ENCODE results near the gene DRG1.

Gene DRG1

DNA sequence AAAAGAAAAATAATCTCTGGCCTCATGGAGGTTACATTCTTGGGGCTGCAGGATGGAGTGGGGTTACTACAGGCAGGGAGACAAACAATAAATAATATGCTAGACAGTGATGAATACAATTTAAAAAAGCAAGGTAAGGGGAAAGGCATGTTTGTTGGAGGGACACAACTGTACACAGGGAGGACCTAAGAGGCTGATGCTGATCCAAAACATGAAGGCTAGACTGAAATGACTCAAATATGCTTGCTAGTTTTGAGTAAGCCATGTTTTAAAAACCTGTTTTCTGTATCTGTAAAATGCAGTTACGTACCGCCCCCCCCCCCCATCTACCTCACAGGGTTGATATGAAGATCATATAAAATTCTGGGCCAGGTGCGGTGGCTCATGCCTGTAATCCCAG is 46.2 kb downstream of the DRG1 start:
- no peaks in the 10 kb centered on the region for H3K27me3 ChIP-seq (ENCODE audit: control insufficient read depth, insufficient read depth, low read length)
- H3K4me1 ChIP-seq (ENCODE audit: control insufficient read depth, insufficient read depth, low read length) = no peaks in the 10 kb centered on the region
- no peak overlapping the region for H3K4me3 ChIP-seq (ENCODE audit: low read length)
- H3K4me2 ChIP-seq (ENCODE audit: low read length) = no peak overlapping the region
- no peak overlapping the region for H3K9ac ChIP-seq (ENCODE audit: low read depth, low read length)
- peaks cover 70% of the 10 kb centered on the region for H3K36me3 ChIP-seq (ENCODE audit: insufficient read depth, low read length)
- H3K9me3 ChIP-seq (replicated peaks; ENCODE audit: low read length) = no peaks in the 10 kb centered on the region

DNA sequence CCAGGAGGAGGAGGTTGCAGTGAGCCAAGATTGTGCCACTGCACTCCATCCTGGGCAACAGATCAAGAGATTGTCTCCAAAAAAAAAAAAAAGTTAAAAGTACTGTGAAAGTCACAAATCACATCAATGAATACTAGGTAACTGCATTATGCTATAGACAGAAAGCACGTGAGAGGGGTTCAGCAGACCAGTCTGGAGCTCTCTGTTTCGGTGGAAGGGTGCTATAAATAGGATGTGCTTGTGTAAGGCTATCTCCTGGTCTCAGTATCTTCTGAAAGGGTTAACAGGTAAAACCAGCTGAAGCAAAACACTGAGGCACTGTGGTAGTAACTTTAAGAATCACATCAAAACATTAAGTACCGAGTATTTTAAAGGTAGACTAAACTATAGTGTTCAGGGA is 46.8 kb downstream of the DRG1 start:
- Histone ChIP-seq H3K4me1 (ENCODE audit: control insufficient read depth, insufficient read depth, low read length) (no peaks in the 10 kb centered on the region), H3K4me3 (ENCODE audit: low read length) (no peak overlapping the region), H3K9ac (ENCODE audit: low read depth, low read length) (no peak overlapping the region), H3K36me3 (ENCODE audit: insufficient read depth, low read length) (peaks cover 68% of the 10 kb centered on the region), H3K27me3 (ENCODE audit: control insufficient read depth, insufficient read depth, low read length) (no peaks in the 10 kb centered on the region), H3K9me3 (replicated peaks; ENCODE audit: low read length) (no peaks in the 10 kb centered on the region), H3K4me2 (ENCODE audit: low read length) (no peak overlapping the region)

DNA sequence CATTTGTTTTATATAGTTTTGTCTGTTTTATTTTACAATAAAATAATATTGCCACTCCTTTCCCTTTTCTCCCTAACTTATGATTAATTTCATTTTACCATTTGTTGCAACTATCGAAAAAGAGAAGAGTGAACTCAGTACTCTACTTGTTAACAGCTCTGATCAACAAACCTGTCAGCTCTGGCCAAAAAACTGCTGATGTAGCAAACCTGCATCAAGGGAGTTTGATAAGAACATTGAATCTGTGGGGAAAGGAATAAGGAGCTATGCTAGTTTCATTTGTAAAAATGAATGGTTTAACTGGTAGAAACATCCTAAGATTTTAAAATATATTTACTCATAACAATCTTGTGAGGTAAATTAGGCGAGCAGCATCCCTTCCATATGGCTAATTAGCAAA is 47.4 kb downstream of the DRG1 start:
- Histone ChIP-seq H3K36me3 (ENCODE audit: insufficient read depth, low read length) (peaks cover 65% of the 10 kb centered on the region), H3K4me1 (ENCODE audit: control insufficient read depth, insufficient read depth, low read length) (no peaks in the 10 kb centered on the region), H3K9ac (ENCODE audit: low read depth, low read length) (no peak overlapping the region), H3K9me3 (replicated peaks; ENCODE audit: low read length) (no peaks in the 10 kb centered on the region), H3K27me3 (ENCODE audit: control insufficient read depth, insufficient read depth, low read length) (no peaks in the 10 kb centered on the region), H3K4me3 (ENCODE audit: low read length) (no peak overlapping the region), H3K4me2 (ENCODE audit: low read length) (no peak overlapping the region)

DNA sequence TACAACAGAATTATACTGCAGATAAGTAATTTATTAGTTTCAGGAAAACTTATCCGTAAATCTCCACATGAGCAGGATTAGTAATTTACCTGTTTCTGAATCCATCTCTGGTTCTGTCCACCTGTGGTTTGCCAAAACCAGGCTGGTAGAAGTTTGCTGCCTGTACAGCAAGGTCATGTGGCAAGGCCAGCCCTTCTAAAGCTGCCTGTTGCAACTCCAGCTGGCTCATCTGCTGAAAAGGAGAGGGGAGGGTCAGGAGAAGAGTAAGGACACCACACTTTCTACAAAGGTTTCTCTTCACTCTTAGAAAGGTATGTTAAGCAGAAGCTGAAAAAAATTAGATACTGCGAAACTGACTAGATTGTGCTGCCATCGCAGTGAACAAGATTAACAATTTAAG is 47.9 kb downstream of the DRG1 start:
- H3K27me3 ChIP-seq (ENCODE audit: control insufficient read depth, insufficient read depth, low read length) = no peaks in the 10 kb centered on the region
- peaks cover 5% of the 10 kb centered on the region for H3K4me1 ChIP-seq (ENCODE audit: control insufficient read depth, insufficient read depth, low read length)
- no peak overlapping the region for H3K4me2 ChIP-seq (ENCODE audit: low read length)
- H3K36me3 ChIP-seq (ENCODE audit: insufficient read depth, low read length) = peaks cover 59% of the 10 kb centered on the region
- no peak overlapping the region for H3K9ac ChIP-seq (ENCODE audit: low read depth, low read length)
- H3K9me3 ChIP-seq (replicated peaks; ENCODE audit: low read length) = no peaks in the 10 kb centered on the region
- no peak overlapping the region for H3K4me3 ChIP-seq (ENCODE audit: low read length)

DNA sequence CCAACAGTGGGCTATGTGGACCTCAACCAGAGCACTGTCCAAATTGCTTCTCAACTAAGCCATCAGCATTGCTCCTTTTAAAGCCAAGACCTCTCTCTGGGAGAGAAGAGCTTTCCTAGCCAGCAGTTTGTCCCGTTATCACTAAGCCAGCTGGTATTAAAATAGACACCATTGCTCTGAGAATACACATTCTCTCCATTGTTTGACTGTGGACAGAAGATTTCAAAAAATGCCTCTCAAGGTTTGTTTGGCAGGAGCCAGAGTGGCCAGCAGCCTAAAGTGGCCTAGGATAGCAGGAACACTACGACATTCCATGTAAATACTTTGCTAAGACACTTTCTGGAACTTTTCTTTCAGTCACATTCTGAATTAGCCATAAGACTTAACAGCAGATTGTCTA is 49.0 kb downstream of the DRG1 start:
- no peak overlapping the region for H3K4me2 ChIP-seq (ENCODE audit: low read length)
- peaks cover 51% of the 10 kb centered on the region for H3K36me3 ChIP-seq (ENCODE audit: insufficient read depth, low read length)
- H3K9ac ChIP-seq (ENCODE audit: low read depth, low read length) = no peak overlapping the region
- H3K4me1 ChIP-seq (ENCODE audit: control insufficient read depth, insufficient read depth, low read length) = peaks cover 6% of the 10 kb centered on the region
- H3K4me3 ChIP-seq (ENCODE audit: low read length) = no peak overlapping the region
- no peaks in the 10 kb centered on the region for H3K27me3 ChIP-seq (ENCODE audit: control insufficient read depth, insufficient read depth, low read length)
- no peaks in the 10 kb centered on the region for H3K9me3 ChIP-seq (replicated peaks; ENCODE audit: low read length)

DNA sequence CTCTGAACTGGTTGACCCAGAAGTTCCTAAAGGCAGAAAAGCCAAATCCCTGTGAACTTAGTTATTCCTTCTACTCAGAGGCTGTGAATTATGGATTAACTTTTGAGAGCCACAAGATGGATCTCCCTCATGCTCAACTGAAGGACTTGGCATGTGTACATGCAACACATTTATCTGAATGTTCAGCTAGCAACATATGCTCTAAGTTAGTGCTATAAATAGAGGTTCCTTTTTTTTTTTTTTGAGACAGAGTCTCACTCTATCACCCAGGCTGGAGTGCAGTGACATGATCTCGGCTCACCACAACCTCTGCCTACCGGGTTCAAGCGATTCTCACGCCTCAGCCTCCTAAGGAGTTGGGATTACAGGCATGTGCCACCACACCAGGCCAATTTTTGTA is 50.1 kb downstream of the DRG1 start:
- no peak overlapping the region for H3K4me3 ChIP-seq (ENCODE audit: low read length)
- no peaks in the 10 kb centered on the region for H3K27me3 ChIP-seq (ENCODE audit: control insufficient read depth, insufficient read depth, low read length)
- H3K4me2 ChIP-seq (ENCODE audit: low read length) = no peak overlapping the region
- no peak overlapping the region for H3K9ac ChIP-seq (ENCODE audit: low read depth, low read length)
- no peaks in the 10 kb centered on the region for H3K9me3 ChIP-seq (replicated peaks; ENCODE audit: low read length)
- H3K4me1 ChIP-seq (ENCODE audit: control insufficient read depth, insufficient read depth, low read length) = peaks cover 6% of the 10 kb centered on the region
- peaks cover 51% of the 10 kb centered on the region for H3K36me3 ChIP-seq (ENCODE audit: insufficient read depth, low read length)

DNA sequence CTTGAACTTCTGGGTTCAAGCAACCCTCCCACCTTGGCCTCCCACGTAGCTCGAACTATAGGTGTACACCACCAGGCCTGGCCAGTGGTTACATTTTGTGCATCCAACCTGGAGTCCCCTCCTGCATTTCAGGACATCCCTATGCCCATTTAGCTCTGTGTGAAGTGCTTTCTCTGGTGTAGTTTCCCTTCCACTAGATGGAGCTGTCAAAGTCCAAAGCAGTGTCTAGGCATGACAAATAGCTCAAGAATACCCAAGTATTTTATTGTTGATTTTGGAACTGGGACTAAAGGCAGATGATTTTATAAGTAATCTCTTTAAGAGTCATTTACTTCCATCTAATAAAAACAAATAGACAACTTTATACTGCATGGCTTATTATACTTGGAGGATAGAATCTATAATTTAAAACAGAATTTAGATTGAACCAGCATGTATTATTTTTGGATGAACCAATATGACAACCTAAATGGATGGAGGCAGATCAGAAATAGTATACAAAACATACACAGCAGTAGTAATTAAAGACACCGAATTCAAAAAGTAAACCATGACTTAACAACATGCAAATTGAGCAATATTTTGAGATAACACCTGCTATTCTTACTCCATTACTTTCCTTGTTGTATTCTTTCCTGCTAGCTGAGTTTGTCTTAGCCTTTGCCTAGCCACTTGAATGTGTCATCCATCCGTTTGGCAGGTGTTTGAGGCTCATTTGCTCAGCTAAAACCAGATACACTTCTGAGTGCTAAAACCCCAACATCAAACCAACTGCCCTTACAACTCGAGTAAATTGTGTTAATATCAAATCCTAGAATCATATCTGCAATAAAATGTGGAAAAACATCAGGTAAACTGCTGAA is 52.5 kb downstream of the DRG1 start:
- Histone ChIP-seq H3K4me1 (ENCODE audit: control insufficient read depth, insufficient read depth, low read length) (peaks cover 6% of the 10 kb centered on the region), H3K4me2 (ENCODE audit: low read length) (no peak overlapping the region), H3K27me3 (ENCODE audit: control insufficient read depth, insufficient read depth, low read length) (no peaks in the 10 kb centered on the region), H3K9ac (ENCODE audit: low read depth, low read length) (no peak overlapping the region), H3K4me3 (ENCODE audit: low read length) (no peak overlapping the region), H3K36me3 (ENCODE audit: insufficient read depth, low read length) (peaks cover 39% of the 10 kb centered on the region), H3K9me3 (replicated peaks; ENCODE audit: low read length) (no peaks in the 10 kb centered on the region)

DNA sequence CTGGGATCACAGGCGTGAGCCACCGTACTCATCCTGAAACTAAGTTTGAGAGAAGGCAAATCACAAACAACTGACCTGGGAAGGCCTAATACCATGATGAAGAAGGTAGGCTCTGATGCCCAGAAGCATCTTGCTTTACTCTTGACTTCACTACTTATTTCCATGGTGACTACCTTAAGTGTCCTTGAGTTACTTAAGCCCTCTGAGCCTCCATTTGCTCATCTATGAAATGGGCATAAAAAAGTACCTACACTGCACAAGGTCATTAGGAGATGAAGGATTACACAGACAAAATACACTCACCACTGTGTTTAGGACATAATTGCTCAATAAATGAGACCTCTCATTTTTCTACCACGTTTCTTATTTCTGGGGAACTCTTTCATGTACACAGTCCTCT is 62.3 kb downstream of the DRG1 start:
- H3K4me2 ChIP-seq (ENCODE audit: low read length) = no peak overlapping the region
- peaks cover 62% of the 10 kb centered on the region for H3K36me3 ChIP-seq (ENCODE audit: insufficient read depth, low read length)
- no peaks in the 10 kb centered on the region for H3K9me3 ChIP-seq (replicated peaks; ENCODE audit: low read length)
- H3K4me3 ChIP-seq (ENCODE audit: low read length) = no peak overlapping the region
- no peak overlapping the region for H3K9ac ChIP-seq (ENCODE audit: low read depth, low read length)
- no peaks in the 10 kb centered on the region for H3K4me1 ChIP-seq (ENCODE audit: control insufficient read depth, insufficient read depth, low read length)
- no peaks in the 10 kb centered on the region for H3K27me3 ChIP-seq (ENCODE audit: control insufficient read depth, insufficient read depth, low read length)

DNA sequence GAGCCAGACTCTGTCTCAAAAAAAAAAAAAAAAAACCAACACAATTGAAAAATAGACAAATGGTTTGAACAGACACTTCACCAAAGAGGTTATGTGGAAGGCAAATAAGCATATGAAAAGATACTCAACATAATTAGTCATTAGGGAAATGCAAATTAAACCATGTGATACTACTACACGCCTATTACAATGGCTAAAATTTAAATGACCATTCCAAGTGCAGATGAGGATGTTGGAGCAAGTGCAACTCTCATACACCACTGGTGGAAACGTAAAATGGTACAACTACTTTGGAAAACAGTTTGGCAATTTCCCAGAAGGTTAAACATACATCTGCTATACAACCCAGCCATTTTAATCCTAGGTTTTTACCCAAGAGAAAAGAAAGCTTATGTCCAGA is 65.9 kb downstream of the DRG1 start:
- H3K9ac ChIP-seq (ENCODE audit: low read depth, low read length) = no peak overlapping the region
- peaks cover 61% of the 10 kb centered on the region for H3K36me3 ChIP-seq (ENCODE audit: insufficient read depth, low read length)
- no peak overlapping the region for H3K4me3 ChIP-seq (ENCODE audit: low read length)
- H3K4me1 ChIP-seq (ENCODE audit: control insufficient read depth, insufficient read depth, low read length) = no peaks in the 10 kb centered on the region
- no peaks in the 10 kb centered on the region for H3K27me3 ChIP-seq (ENCODE audit: control insufficient read depth, insufficient read depth, low read length)
- H3K9me3 ChIP-seq (replicated peaks; ENCODE audit: low read length) = no peaks in the 10 kb centered on the region
- no peak overlapping the region for H3K4me2 ChIP-seq (ENCODE audit: low read length)

DNA sequence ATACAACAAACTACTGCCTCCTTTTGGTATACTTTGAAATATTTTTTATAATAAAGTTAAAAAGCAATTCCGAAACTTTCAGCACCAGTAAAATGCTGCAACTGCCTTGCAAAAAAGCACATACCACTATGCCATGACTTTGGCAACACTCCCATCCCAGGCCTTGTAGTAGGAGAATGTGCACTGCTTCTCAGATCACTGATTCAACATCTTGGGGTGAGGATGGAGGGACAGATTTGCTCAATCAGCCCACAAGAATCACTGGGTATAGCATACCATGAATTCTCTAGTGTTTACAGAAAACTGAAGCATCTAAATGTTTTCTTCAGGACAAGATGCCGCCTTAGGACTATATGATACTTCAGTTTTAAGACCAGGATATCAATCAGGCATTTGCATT is 75.3 kb downstream of the DRG1 start:
- Histone ChIP-seq H3K4me3 (ENCODE audit: low read length) (no peak overlapping the region), H3K4me1 (ENCODE audit: control insufficient read depth, insufficient read depth, low read length) (no peaks in the 10 kb centered on the region), H3K36me3 (ENCODE audit: insufficient read depth, low read length) (peaks cover 24% of the 10 kb centered on the region), H3K9ac (ENCODE audit: low read depth, low read length) (no peak overlapping the region), H3K9me3 (replicated peaks; ENCODE audit: low read length) (no peaks in the 10 kb centered on the region), H3K27me3 (ENCODE audit: control insufficient read depth, insufficient read depth, low read length) (no peaks in the 10 kb centered on the region), H3K4me2 (ENCODE audit: low read length) (no peak overlapping the region)

DNA sequence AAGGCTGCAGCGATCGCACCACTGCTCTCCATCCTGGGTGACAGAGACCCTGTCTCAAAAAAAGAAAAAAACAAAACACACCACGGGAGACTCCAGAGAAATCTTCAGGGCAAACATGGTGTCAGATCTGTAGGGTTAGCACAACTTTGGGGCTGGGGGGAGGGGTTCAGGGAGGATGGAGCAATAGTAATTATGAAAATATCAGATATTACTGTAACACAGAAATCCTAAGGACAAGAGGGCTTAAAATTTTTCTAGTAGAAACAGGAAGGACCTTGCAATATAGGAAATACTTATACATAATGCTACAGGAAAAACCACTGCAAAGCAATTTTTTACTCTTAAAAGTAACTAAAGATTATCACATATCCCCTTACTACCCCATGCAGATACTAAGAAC is 76.4 kb downstream of the DRG1 start:
- Histone ChIP-seq H3K9me3 (replicated peaks; ENCODE audit: low read length) (no peaks in the 10 kb centered on the region), H3K4me2 (ENCODE audit: low read length) (no peak overlapping the region), H3K27me3 (ENCODE audit: control insufficient read depth, insufficient read depth, low read length) (no peaks in the 10 kb centered on the region), H3K36me3 (ENCODE audit: insufficient read depth, low read length) (peaks cover 32% of the 10 kb centered on the region), H3K4me1 (ENCODE audit: control insufficient read depth, insufficient read depth, low read length) (no peaks in the 10 kb centered on the region), H3K9ac (ENCODE audit: low read depth, low read length) (no peak overlapping the region), H3K4me3 (ENCODE audit: low read length) (no peak overlapping the region)

DNA sequence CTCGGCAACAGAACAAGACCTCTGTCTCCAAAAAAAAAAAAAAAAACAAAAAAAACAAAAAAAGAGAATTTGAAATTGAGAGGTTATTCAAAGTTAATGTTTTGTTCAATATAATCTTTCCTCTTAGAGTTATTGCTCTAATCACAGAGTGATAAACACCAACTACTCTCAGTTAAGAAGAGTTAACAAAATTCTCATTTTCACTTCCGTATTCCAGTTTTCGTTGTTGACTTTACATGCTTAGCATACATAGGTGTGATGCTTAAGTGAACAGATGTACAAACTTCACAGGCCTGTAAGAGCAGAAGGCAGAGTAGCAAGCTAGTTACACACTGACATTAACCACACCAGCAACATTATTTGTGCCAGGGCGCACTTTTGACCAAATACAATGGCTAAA is 77.9 kb downstream of the DRG1 start:
- no peaks in the 10 kb centered on the region for H3K27me3 ChIP-seq (ENCODE audit: control insufficient read depth, insufficient read depth, low read length)
- H3K9ac ChIP-seq (ENCODE audit: low read depth, low read length) = no peak overlapping the region
- peaks cover 42% of the 10 kb centered on the region for H3K36me3 ChIP-seq (ENCODE audit: insufficient read depth, low read length)
- H3K4me2 ChIP-seq (ENCODE audit: low read length) = no peak overlapping the region
- no peak overlapping the region for H3K4me3 ChIP-seq (ENCODE audit: low read length)
- H3K4me1 ChIP-seq (ENCODE audit: control insufficient read depth, insufficient read depth, low read length) = no peaks in the 10 kb centered on the region
- no peaks in the 10 kb centered on the region for H3K9me3 ChIP-seq (replicated peaks; ENCODE audit: low read length)

All from skeletal muscle satellite cell (primary cell).